HepG2 (cell line): ENCODE data around the gene FAM9C. TPM values are rescaled to one million over a fixed set of nuclear protein-coding genes. Genes with fewer than 3 reads are reported as not detected.

Source experiments
- ATAC-seq: fragments of 200-7000 bp; cut with Tn5 transposase; 3 replicates; pipeline ENCODE4 v1.9.1; 2020; ENCODE audit warnings: mild to moderate bottlenecking, moderate library complexity
- BruUV-seq: library from RNA; stranded (reverse); fragments of 400-500 nt; replicated peaks from 2 replicates; lab custom pipeline; 2021; lab: Mats Ljungman, UMichigan
- CTCF ChIA-PET: fragments of 300-600 bp; formaldehyde crosslinking; extraction: SDS; loops from one replicate; lab custom pipeline; 2021; ENCODE audit warnings: low total read pairs, inconsistent platforms, low intra/inter-chr PET ratio; lab: Yijun Ruan, JAX
- POLR2A ChIA-PET: fragments of 350-600 bp; sonication (Branson Sonifier 250); formaldehyde crosslinking; loops from one replicate; lab custom pipeline; 2020; ENCODE audit warnings: antibody characterized with exemption, inconsistent platforms; lab: Yijun Ruan, JAX
- DNase-seq: peaks from one replicate; pipeline ENCODE4 v3.0.0-alpha.2; 2015; ENCODE audit warnings: low spot score
- FAIRE-seq: peaks from 3 replicates; lab custom pipeline; 2011; peaks lifted over from hg19 to GRCh38; lab: Jason Lieb, UNC
- H2AFZ ChIP-seq: one replicate; pipeline ENCODE4 v1.6.1; 2011; ENCODE audit warnings: low read length, inconsistent platforms
- H3K27ac ChIP-seq: fragments of 300-600 bp; 3 replicates; pipeline ENCODE4 v1.8.0; 2011; ENCODE audit warnings: mixed run types, mild to moderate bottlenecking, mixed read lengths, low read length, inconsistent platforms; ENCODE audit not compliant: insufficient read depth; ENCODE audit errors: extremely low read length
- H3K27me3 ChIP-seq, 2 experiments: fragments of 200-600 bp in 1 of 2; 2 replicates in 1 of 2; 3 replicates in 1 of 2; pipeline versions ENCODE4 v1.6.0 to v1.8.0; 2011; ENCODE audit warnings: low read length in 2 of 2, mild to moderate bottlenecking in 2 of 2, moderate library complexity in 2 of 2, inconsistent platforms in 1 of 2; ENCODE audit not compliant: insufficient read depth in 2 of 2, control insufficient read depth in 1 of 2
- H3K36me3 ChIP-seq, 2 experiments: fragments of 200-600 bp in 1 of 2; replicated peaks in 1 of 2; 2 replicates in 1 of 2; 3 replicates in 1 of 2; pipeline versions ENCODE4 v1.5.1 to v1.8.0; 2011; ENCODE audit warnings: low read length in 2 of 2, inconsistent platforms in 1 of 2; ENCODE audit not compliant: insufficient read depth in 2 of 2, control insufficient read depth in 1 of 2
- H3K4me1 ChIP-seq: 2 replicates; pipeline ENCODE4 v1.5.1; 2012; ENCODE audit warnings: low read length, inconsistent platforms; ENCODE audit not compliant: insufficient read depth
- H3K4me2 ChIP-seq: 2 replicates; pipeline ENCODE4 v1.6.0; 2011; ENCODE audit warnings: low read depth, low read length, inconsistent platforms
- H3K4me3 ChIP-seq, 3 experiments: fragments of 200-600 bp in 1 of 3; sonication (generic), shearing (Covaris generic) in 1 of 3; replicated peaks in 1 of 3; 2 replicates each; pipeline ENCODE4 v1.5.1; 2011 to 2016; ENCODE audit warnings: low read length in 3 of 3, inconsistent platforms in 2 of 3, low read depth in 2 of 3, mild to moderate bottlenecking in 2 of 3, control low read depth in 1 of 3, mixed read lengths in 1 of 3; ENCODE audit not compliant: insufficient read depth in 1 of 3
- H3K79me2 ChIP-seq: one replicate; pipeline ENCODE4 v1.6.1; 2011; ENCODE audit warnings: low read length, inconsistent platforms; ENCODE audit not compliant: insufficient read depth
- H3K9ac ChIP-seq: 2 replicates; pipeline ENCODE4 v1.6.0; 2011; ENCODE audit warnings: mild to moderate bottlenecking, low read depth, low read length, inconsistent platforms; ENCODE audit not compliant: insufficient read depth
- H3K9me3 ChIP-seq: 2 replicates; pipeline ENCODE4 v1.5.1; 2012; ENCODE audit warnings: mild to moderate bottlenecking, low read length
- H4K20me1 ChIP-seq: 2 replicates; pipeline ENCODE4 v1.6.0; 2011; ENCODE audit warnings: inconsistent platforms, mild to moderate bottlenecking, low read length, moderate library complexity; ENCODE audit not compliant: insufficient read depth
- IKZF5 ChIP-seq: IDR thresholded peaks from 2 replicates; pipeline ENCODE4 v1.6.1; 2018; ENCODE audit warnings: missing genetic modification reagents, mild to moderate bottlenecking, missing compliant biosample characterization
- PAXIP1 ChIP-seq: sonication (generic); formaldehyde crosslinking; conservative IDR thresholded peaks from 2 replicates; pipeline ENCODE4 v1.4.0; 2020; ENCODE audit warnings: mild to moderate bottlenecking, missing genetic modification reagents, moderate library complexity
- SIX4 ChIP-seq: sonication (generic); formaldehyde crosslinking; IDR thresholded peaks from 2 replicates; pipeline ENCODE4 v1.4.0; 2020; ENCODE audit warnings: missing genetic modification reagents
- TBX2 ChIP-seq: sonication (generic); formaldehyde crosslinking; IDR thresholded peaks from 2 replicates; pipeline ENCODE4 v1.5.0; 2020; ENCODE audit warnings: missing genetic modification reagents, mild to moderate bottlenecking, borderline replicate concordance
- TFE3 ChIP-seq: IDR thresholded peaks from 2 replicates; pipeline ENCODE4 v1.6.1; 2016
- ZNF281 ChIP-seq: sonication (generic); formaldehyde crosslinking; IDR thresholded peaks from 2 replicates; pipeline ENCODE4 v1.4.0; 2020; ENCODE audit warnings: missing genetic modification reagents, borderline replicate concordance
- ZNF282 ChIP-seq: fragments of 450-650 bp; IDR thresholded peaks from 2 replicates; pipeline ENCODE4 v1.6.1; 2018; ENCODE audit not compliant: partially characterized antibody
- ZNF512 ChIP-seq: sonication (generic); formaldehyde crosslinking; IDR thresholded peaks from 2 replicates; pipeline ENCODE4 v1.4.0; 2020; ENCODE audit warnings: mild to moderate bottlenecking, missing genetic modification reagents
- ZSCAN21 ChIP-seq: sonication (generic); formaldehyde crosslinking; IDR thresholded peaks from 2 replicates; pipeline ENCODE4 v1.8.0; 2022; ENCODE audit warnings: mild to moderate bottlenecking, missing genetic modification reagents, moderate library complexity, borderline replicate concordance
- WGBS: methylation state at CpG from one replicate; pipeline ENCODE4 v1.1.6; 2017; ENCODE audit warnings: low lambda C conversion rate; 5-methylcytosine and 5-hydroxymethylcytosine counted together
- in situ Hi-C: cut with HindIII; loops from 2 replicates; pipeline ENCODE4 v1.10.0; 2017; ENCODE audit warnings: low pct_unique_long_range_greater_than_20kb; ENCODE audit not compliant: extremely low pct_ligation_motif_present
- intact Hi-C: fragments of 100-400 bp; cut with micrococcal nuclease; formaldehyde crosslinking; loops from one replicate; pipeline ENCODE4 v1.10.0; 2022; ENCODE audit not compliant: unreplicated experiment
- polyA plus RNA-seq, 8 experiments: library from polyadenylated mRNA; depleted of rRNA in 3 of 8; stranded (reverse) in 7 of 8; unstranded in 1 of 8; fragments of >200 nt; fragmentation: Illumina TruSeq in 4 of 8; extraction: Trizol in 4 of 8; gene quantifications; 2 replicates each; pipeline versions ENCODE4 v1.2.1 to v1.2.3, GENCODE V29; 2011 to 2016; ENCODE audit warnings: low read depth in 4 of 8, missing spikeins in 1 of 8, mixed read lengths in 1 of 8; ENCODE audit not compliant: insufficient read depth in 1 of 8
- total RNA-seq, 5 experiments: library from RNA; depleted of rRNA; stranded (reverse); fragments of >200 nt; fragmentation: Illumina TruSeq; extraction: Trizol; gene quantifications; 2 replicates each; pipeline ENCODE4 v1.2.3, GENCODE V29; 2016; ENCODE audit warnings: low read depth in 1 of 5

FAM9C gene
- total and polyA plus RNA-seq, 2 of the 13 experiments (the other 11 are each of a cell fraction or from before 2014, with no cell fraction given): not detected

- no peak for TF ChIP-seq PAXIP1 (CRISPR knock-in tag)
- TF ChIP-seq TBX2 (CRISPR knock-in tag): no peak
- TF ChIP-seq SIX4 (CRISPR knock-in tag): no peak
- TF ChIP-seq ZSCAN21 (CRISPR knock-in tag): no peak
- no peak for TF ChIP-seq IKZF5 (CRISPR knock-in tag)
These were observed 14.9 kb downstream of the FAM9C start (continued) for GRCh38 chrX:13029637-13029886.

GRCh38 chrX:13028871-13029636 lies 15.4 kb downstream of the FAM9C start:
- TF ChIP-seq TFE3 (CRISPR knock-in tag): no peak
- no peak for TF ChIP-seq ZNF282
- TF ChIP-seq ZNF281 (CRISPR knock-in tag): 0 out of 2 replicates have a peak, but pooled peaks have one; percentile 19
- TF ChIP-seq ZNF512: no peak
- H3K4me2 ChIP-seq: peak overlapping the region; percentile 32; the same call in 1 of the 2 replicates
- POLR2A ChIA-PET: no interaction called here
- intact Hi-C loops (no loop called here), in situ Hi-C loops (no loop called here)
- H3K27ac ChIP-seq: no peak overlapping the region
- H3K4me3 ChIP-seq: peak overlapping the region in 1 of 3 experiments; percentile 13; a peak in 1 of 6 replicates
- H3K9me3 ChIP-seq: no peaks in the 10 kb centered on the region
- H3K79me2 ChIP-seq: no peaks in the 10 kb centered on the region
- WGBS: 0% methylated on average over 3 of the region's 6 CpGs
- no peaks in the 10 kb centered on the region for H3K36me3 ChIP-seq
- H4K20me1 ChIP-seq: no peaks in the 10 kb centered on the region
- H3K27me3 ChIP-seq: no peaks in the 10 kb centered on the region
- DNase-seq (peak; percentile 51), FAIRE-seq (no peak), ATAC-seq (peak; percentile 38; the same call in 2 of the 3 replicates)
- peaks cover 21% of the 10 kb centered on the region for H3K4me1 ChIP-seq
- no peak overlapping the region for H2AFZ ChIP-seq
- BruUV-seq: no TSS peak
- no peak overlapping the region for H3K9ac ChIP-seq
- CTCF ChIA-PET: no interaction called here
